AG04449 (cell line): ENCODE measurements around the gene SYNDIG1.

ENCODE experiments used
- CTCF ChIA-PET: fragments of 350-600 bp; formaldehyde crosslinking; extraction: SDS; loops from one replicate; lab custom pipeline; 2021; ENCODE audit warnings: antibody characterized with exemption; lab: Yijun Ruan, JAX
- POLR2A ChIA-PET: fragments of 400-600, 350-600 bp; formaldehyde crosslinking; extraction: SDS; loops from one replicate; lab custom pipeline; 2020; ENCODE audit warnings: antibody characterized with exemption, inconsistent platforms; lab: Yijun Ruan, JAX
- DNase-seq: peaks from one replicate; pipeline ENCODE4 v3.0.0-alpha.2; 2010; ENCODE audit warnings: low read depth, low spot score
- H3K4me3 ChIP-seq: 2 replicates; pipeline ENCODE4 v1.5.1; 2011; ENCODE audit warnings: low read depth, mild to moderate bottlenecking, control low read depth, low read length
- CTCF ChIP-seq: IDR thresholded peaks from one replicate; pipeline ENCODE4 v1.5.1; 2011; ENCODE audit warnings: mild to moderate bottlenecking, moderate library complexity, low read length, control low read depth, inconsistent platforms; ENCODE audit not compliant: insufficient read depth; ENCODE audit errors: missing control alignments

Gene SYNDIG1

GRCh38 chr20:24694727-24695528, 225.5 kb downstream of the SYNDIG1 start:
- DNase-seq: no peak
- POLR2A ChIA-PET: no interaction called here
- H3K4me3 ChIP-seq: no peak overlapping the region
- CTCF ChIA-PET: no interaction called here
- no peak for TF ChIP-seq CTCF

- TF ChIP-seq CTCF: no peak
- CTCF ChIA-PET: no interaction called here
- POLR2A ChIA-PET: no interaction called here
- DNase-seq: no peak
- no peak overlapping the region for H3K4me3 ChIP-seq
Observed at GRCh38 chr20:24695529-24696225, 226.2 kb downstream of the SYNDIG1 start.

GRCh38 chr20:24696396-24696795, 227.0 kb downstream of the SYNDIG1 start:
- no peak for TF ChIP-seq CTCF
- ChIA-PET CTCF (interaction anchor here (1.8 kb wide), 1 partner anchor 85 kb away, joined by 4 read pairs; no protein-coding TSS in a partner anchor), POLR2A (no interaction called here)
- DNase-seq: no peak
- H3K4me3 ChIP-seq: no peak overlapping the region

GRCh38 chr20:24697411-24697810, 228.0 kb downstream of the SYNDIG1 start:
- CTCF ChIA-PET: interaction anchor here (1.8 kb wide), 1 partner anchor 84 kb away, joined by 4 read pairs; no protein-coding TSS in a partner anchor
- no peak for DNase-seq
- no peak for TF ChIP-seq CTCF
- POLR2A ChIA-PET: no interaction called here
- H3K4me3 ChIP-seq: no peak overlapping the region

GRCh38 chr20:24698189-24698588, 228.8 kb downstream of the SYNDIG1 start:
- ChIA-PET CTCF (interaction anchor here (1.2 kb wide), 1 partner anchor 23 kb away, joined by 3 read pairs; no protein-coding TSS in a partner anchor), POLR2A (no interaction called here)
- no peak for TF ChIP-seq CTCF
- H3K4me3 ChIP-seq: no peak overlapping the region
- DNase-seq: no peak

GRCh38 chr20:24698706-24699206, 229.3 kb downstream of the SYNDIG1 start:
- no peak for DNase-seq
- no peak for TF ChIP-seq CTCF
- no peak overlapping the region for H3K4me3 ChIP-seq
- POLR2A ChIA-PET: no interaction called here
- CTCF ChIA-PET: interaction anchor here (1.2 kb wide), 1 partner anchor 23 kb away, joined by 3 read pairs; no protein-coding TSS in a partner anchor
